HepG2 (cell line): ENCODE measurements around the gene ZC3H18. TPM values are rescaled to one million over a fixed set of nuclear protein-coding genes. Genes with fewer than 3 reads are reported as not detected.
A peak's percentile ranks its signal among the peaks of the same experiment; 100 is the strongest.

Source experiments
- DMAP1 ChIP-seq: IDR thresholded peaks from 2 replicates; pipeline ENCODE4 v1.6.1; 2016
- FLYWCH1 ChIP-seq: sonication (generic); formaldehyde crosslinking; IDR thresholded peaks from 2 replicates; pipeline ENCODE4 v1.8.1; 2023; ENCODE audit warnings: mild to moderate bottlenecking, missing genetic modification reagents
- FOXK1 ChIP-seq: sonication (generic); formaldehyde crosslinking; IDR thresholded peaks from 2 replicates; pipeline ENCODE4 v1.4.0; 2020; ENCODE audit warnings: low read depth, missing genetic modification reagents, borderline replicate concordance
- GRHL1 ChIP-seq: sonication (generic); formaldehyde crosslinking; conservative IDR thresholded peaks from 2 replicates; pipeline ENCODE4 v1.8.0; 2022; ENCODE audit warnings: missing genetic modification reagents
- NONO ChIP-seq, 2 experiments: fragments of 450-650 bp in 1 of 2; sonication (generic) in 1 of 2; formaldehyde crosslinking in 1 of 2; IDR thresholded peaks in 1 of 2; conservative IDR thresholded peaks in 1 of 2; 2 replicates each; pipeline versions ENCODE4 v1.6.1 to v1.8.0; 2017 to 2022; ENCODE audit warnings: mild to moderate bottlenecking in 1 of 2, missing genetic modification reagents in 1 of 2, moderate library complexity in 1 of 2
- PBX2 ChIP-seq: IDR thresholded peaks from 2 replicates; pipeline ENCODE4 v1.6.1; 2016; ENCODE audit warnings: control low read depth
- PHF8 ChIP-seq: sonication (generic); formaldehyde crosslinking; IDR thresholded peaks from 2 replicates; pipeline ENCODE4 v1.5.0; 2020; ENCODE audit warnings: missing genetic modification reagents
- RBM22 ChIP-seq: fragments of 200-400 bp; formaldehyde crosslinking; optimal IDR thresholded peaks from 2 replicates; pipeline ENCODE3; 2017; ENCODE audit warnings: mild to moderate bottlenecking, low read length, moderate library complexity
- RBM39 ChIP-seq: fragments of 200-400 bp; formaldehyde crosslinking; IDR thresholded peaks from one replicate; pipeline ENCODE4 v1.6.1; 2018; ENCODE audit warnings: antibody characterized with exemption, mild to moderate bottlenecking, low read depth, low read length; ENCODE audit not compliant: poor library complexity, severe bottlenecking
- TBX3 ChIP-seq: fragments of 450-650 bp; IDR thresholded peaks from 2 replicates; pipeline ENCODE4 v1.6.1; 2017; ENCODE audit warnings: antibody characterized with exemption, mild to moderate bottlenecking, inconsistent platforms, borderline replicate concordance
- THAP9 ChIP-seq: sonication (generic); formaldehyde crosslinking; IDR thresholded peaks from 2 replicates; pipeline ENCODE4; 2020; ENCODE audit warnings: missing genetic modification reagents, mild to moderate bottlenecking, borderline replicate concordance
- ZFAT ChIP-seq: sonication (generic); formaldehyde crosslinking; conservative IDR thresholded peaks from 2 replicates; pipeline ENCODE4 v1.8.1; 2023; ENCODE audit warnings: missing genetic modification reagents, inconsistent platforms
- ZFP82 ChIP-seq: sonication (generic); formaldehyde crosslinking; IDR thresholded peaks from 2 replicates; pipeline ENCODE4 v1.5.1; 2020; ENCODE audit warnings: mild to moderate bottlenecking, missing genetic modification reagents, borderline replicate concordance
- ZNF224 ChIP-seq: sonication (generic); formaldehyde crosslinking; IDR thresholded peaks from 2 replicates; pipeline ENCODE4 v1.5.0; 2020; ENCODE audit warnings: mild to moderate bottlenecking, missing genetic modification reagents
- ZNF274 ChIP-seq: sonication (generic); formaldehyde crosslinking; IDR thresholded peaks from 2 replicates; pipeline ENCODE4 v1.5.1; 2020; ENCODE audit warnings: mild to moderate bottlenecking, missing genetic modification reagents
- ZNF512B ChIP-seq: sonication (generic); formaldehyde crosslinking; IDR thresholded peaks from 2 replicates; pipeline ENCODE4 v1.5.1; 2020; ENCODE audit warnings: missing genetic modification reagents, mild to moderate bottlenecking, borderline replicate concordance
- ZNF556 ChIP-seq: sonication (generic); formaldehyde crosslinking; IDR thresholded peaks from 2 replicates; pipeline ENCODE4 v1.4.0; 2020; ENCODE audit warnings: mild to moderate bottlenecking, missing genetic modification reagents, borderline replicate concordance
- ZNF605 ChIP-seq: sonication (generic); formaldehyde crosslinking; IDR thresholded peaks from 2 replicates; pipeline ENCODE4 v1.8.0; 2022; ENCODE audit warnings: mild to moderate bottlenecking, missing genetic modification reagents
- ZNF607 ChIP-seq: sonication (generic); formaldehyde crosslinking; IDR thresholded peaks from 2 replicates; pipeline ENCODE4 v1.5.1; 2020; ENCODE audit warnings: missing genetic modification reagents, mild to moderate bottlenecking, borderline replicate concordance
- ZNF615 ChIP-seq: sonication (generic); formaldehyde crosslinking; IDR thresholded peaks from 2 replicates; pipeline ENCODE4 v1.5.0; 2020; ENCODE audit warnings: mild to moderate bottlenecking, missing genetic modification reagents, borderline replicate concordance
- polyA plus RNA-seq, 8 experiments: library from polyadenylated mRNA; depleted of rRNA in 3 of 8; stranded (reverse) in 7 of 8; unstranded in 1 of 8; fragments of >200 nt; fragmentation: Illumina TruSeq in 4 of 8; extraction: Trizol in 4 of 8; gene quantifications; 2 replicates each; pipeline versions ENCODE4 v1.2.1 to v1.2.3, GENCODE V29; 2011 to 2016; ENCODE audit warnings: low read depth in 4 of 8, missing spikeins in 1 of 8, mixed read lengths in 1 of 8; ENCODE audit not compliant: insufficient read depth in 1 of 8
- total RNA-seq, 5 experiments: library from RNA; depleted of rRNA; stranded (reverse); fragments of >200 nt; fragmentation: Illumina TruSeq; extraction: Trizol; gene quantifications; 2 replicates each; pipeline ENCODE4 v1.2.3, GENCODE V29; 2016; ENCODE audit warnings: low read depth in 1 of 5

The ZC3H18 gene
- total and polyA plus RNA-seq, 2 of the 13 experiments (the other 11 are each of a cell fraction or from before 2014, with no cell fraction given), result 11.2 to 27.4 TPM

GRCh38 chr16:88677721-88678120 is 107.5 kb downstream of the ZC3H18 start (continued):
- TF ChIP-seq GRHL1 (CRISPR knock-in tag) (no peak), ZFAT (CRISPR knock-in tag) (no peak), ZNF607 (CRISPR knock-in tag) (no peak), PHF8 (CRISPR knock-in tag) (0 out of 2 replicates have a peak, but pooled peaks have one; percentile 20), ZNF224 (CRISPR knock-in tag) (peak; percentile 61; the same call in 1 of the 2 replicates), ZNF512B (CRISPR knock-in tag) (0 out of 2 replicates have a peak, but pooled peaks have one; percentile 38), ZNF615 (CRISPR knock-in tag) (no peak), ZFP82 (CRISPR knock-in tag) (no peak), DMAP1 (CRISPR knock-in tag) (no peak), RBM39 (no peak), NONO (IDR thresholded peaks at IDR 0.05) (no peak), NONO (CRISPR knock-in tag; conservative IDR thresholded peaks at IDR 0.05) (peak; percentile 43), PBX2 (CRISPR knock-in tag) (no peak), ZNF274 (CRISPR knock-in tag) (no peak), THAP9 (CRISPR knock-in tag) (no peak), ZNF556 (CRISPR knock-in tag) (0 out of 2 replicates have a peak, but pooled peaks have one; percentile 10), FOXK1 (CRISPR knock-in tag) (no peak), RBM22 (peak; percentile 50), FLYWCH1 (0 out of 2 replicates have a peak, but pooled peaks have one; percentile 31), TBX3 (no peak), ZNF605 (CRISPR knock-in tag) (0 out of 2 replicates have a peak, but pooled peaks have one; percentile 36)
